GM21619 (cell line): Measurements from ENCODE around the gene CEP250.
A peak's percentile ranks its signal among the peaks of the same experiment; 100 is the strongest.
"Not testable (repeated sequence)": the region's sequence is repeated elsewhere in the genome, so short reads cannot be mapped to it uniquely, and the experiment has no call there.

Experiments used
- ATAC-seq: cut with Tn5 transposase; IDR thresholded peaks from one replicate; pipeline ENCODE4 v1.9.1; 2021; ENCODE audit not compliant: unreplicated experiment

The CEP250 gene

DNA sequence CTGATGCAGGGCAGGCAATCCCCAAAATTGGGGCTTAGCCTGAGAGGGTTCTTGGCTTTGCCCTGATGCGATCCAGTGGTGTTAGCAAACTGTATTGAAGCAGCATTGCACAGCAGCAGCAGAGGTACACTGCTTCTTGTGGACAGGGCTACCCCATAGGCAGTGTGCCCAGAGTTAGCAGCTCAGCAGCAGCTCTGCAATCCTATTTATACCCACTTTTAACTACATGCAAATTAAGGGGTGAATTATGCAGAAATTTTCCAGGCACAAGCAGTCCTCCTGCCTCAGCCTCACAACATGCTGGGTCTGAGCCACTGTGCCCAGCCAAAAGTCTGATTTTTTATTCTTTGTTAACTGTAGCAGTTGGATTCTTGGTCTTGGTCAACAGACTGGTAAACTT is 70.2 kb downstream of the CEP250 start:
- ATAC-seq = no peak

- ATAC-seq = no peak
Measured at GRCh38 chr20:35527122-35527769, 71.8 kb downstream of the CEP250 start.

DNA sequence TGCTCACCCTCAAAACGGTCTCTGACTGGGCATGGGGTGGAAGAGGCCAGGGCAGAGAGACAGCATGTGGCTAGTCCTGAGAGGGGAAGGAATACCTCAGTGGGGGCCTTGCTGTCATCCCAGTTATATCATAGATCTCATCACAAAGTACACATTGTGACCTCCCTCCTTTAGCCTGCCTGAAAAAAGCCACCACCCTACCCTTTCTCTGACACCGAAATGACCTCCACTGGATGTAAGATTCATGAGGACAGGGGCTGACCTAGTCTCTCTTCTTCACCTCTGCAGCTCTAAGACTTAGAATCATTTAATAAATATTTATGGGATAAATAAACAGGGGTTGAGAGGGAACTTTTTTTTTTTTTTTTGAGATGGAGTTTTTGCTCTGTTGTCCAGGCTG is 74.2 kb downstream of the CEP250 start, which contains the start of gene C20orf173:
Gene C20orf173, minus strand, starts transcription at position 101 of the 400 bp plus-strand sequence. CDS start 279 bp downstream, outside the sequence.
- ATAC-seq = no peak

DNA sequence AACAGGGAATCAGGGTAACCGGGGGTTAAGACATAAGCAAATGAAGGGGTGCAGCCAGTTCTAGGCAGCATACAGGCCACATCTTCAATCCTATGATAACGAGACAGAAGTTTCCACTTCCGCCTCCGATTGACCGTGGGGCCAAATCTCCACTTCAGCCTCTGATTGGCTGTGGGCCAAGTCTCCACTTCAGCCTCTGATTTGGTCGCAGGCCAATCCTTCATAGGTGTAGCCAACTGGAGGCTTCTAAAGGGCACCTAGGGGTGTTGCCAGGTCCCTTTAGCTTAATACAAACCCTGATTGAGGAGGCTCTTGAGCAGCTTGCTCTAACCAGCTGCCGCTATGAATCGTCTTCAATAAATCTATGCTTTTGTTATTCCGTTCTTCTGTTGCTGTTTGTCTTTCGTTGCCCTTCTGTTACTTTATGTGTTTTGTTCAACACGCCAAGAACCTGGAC is 84.4 kb downstream of the CEP250 start:
- no peak for ATAC-seq

DNA sequence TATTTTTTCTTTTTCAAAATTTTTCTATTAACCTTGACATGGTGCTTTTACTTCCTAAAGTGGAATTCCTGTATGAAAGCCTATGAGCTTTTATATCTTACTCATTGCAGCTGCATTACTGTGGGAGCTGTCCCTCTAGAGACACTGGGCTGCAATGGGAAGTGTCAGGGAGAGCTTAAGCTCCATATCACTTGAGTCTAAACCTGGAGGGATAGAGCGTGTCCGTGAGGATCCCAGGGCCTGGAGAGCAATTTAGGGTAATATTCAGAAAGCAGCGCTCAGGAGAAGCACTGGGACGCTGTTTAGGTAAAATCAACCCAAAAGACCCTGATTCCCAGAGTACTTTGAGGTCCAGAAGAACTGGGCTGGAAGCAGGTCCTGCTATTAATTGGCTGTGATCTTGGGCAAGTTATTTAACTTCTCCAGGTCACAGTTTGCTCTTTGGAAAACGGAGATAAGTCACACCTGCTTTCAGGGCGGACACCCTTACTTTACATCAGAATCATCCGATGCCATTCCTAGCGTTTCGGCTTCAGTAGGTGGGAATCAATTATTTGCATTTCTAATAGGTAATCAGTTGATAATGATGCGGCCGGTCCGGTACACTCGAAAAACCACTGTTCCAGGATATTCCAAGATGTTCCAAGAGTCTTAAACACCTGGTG is 85.9 kb downstream of the CEP250 start:
- no peak for ATAC-seq

- peak; percentile 86 for ATAC-seq
Measured at GRCh38 chr20:35541783-35542662, 86.6 kb downstream of the CEP250 start, which contains the start of gene ERGIC3. Gene ERGIC3, plus strand, starts transcription at chr20:35542078. Its CDS starts 20 bp downstream, at chr20:35542098.

DNA sequence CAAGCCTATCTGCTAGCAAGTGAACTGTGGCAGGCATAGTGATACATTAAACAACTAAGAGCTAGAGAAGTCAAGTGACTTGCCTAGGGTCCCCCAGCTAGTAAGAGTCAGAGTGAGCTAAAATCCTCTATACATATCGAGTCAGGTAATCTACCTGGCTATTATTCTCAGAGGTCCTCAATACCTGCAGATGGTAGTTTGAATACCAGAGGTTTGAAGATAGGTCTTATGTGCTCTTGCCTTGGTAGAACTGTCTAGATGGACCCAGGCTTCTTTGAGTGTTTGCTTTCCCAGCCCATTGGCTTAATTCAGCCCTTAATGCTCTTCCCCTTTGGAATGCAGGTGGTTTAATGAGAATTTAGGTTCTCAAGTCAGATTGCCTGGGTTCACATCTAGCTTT is 87.6 kb downstream of the CEP250 start:
- no peak for ATAC-seq

GRCh38 chr20:35544436-35544835 is 89.0 kb downstream of the CEP250 start:
- ATAC-seq = no peak

DNA sequence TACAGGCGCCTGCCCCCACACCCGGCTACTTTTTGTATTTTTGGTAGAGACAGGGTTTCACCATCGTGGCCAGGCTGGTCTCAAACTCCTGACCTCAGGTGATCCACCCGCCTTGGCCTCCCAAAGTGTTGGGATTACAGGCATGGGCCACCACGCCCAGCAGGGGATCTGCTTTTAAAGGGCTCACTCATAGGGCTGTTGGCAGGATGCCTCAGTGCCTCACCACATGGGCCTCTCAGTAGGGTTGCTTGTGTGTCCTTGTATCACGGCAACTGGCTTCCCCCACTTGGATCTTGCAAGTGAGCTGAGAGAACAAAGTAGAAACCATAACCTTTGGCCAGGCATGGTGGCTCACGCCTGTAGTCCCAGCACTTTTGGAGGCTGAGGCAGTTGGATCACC is 89.5 kb downstream of the CEP250 start:
- not testable (repeated sequence) for ATAC-seq

- ATAC-seq = no peak
Measured at GRCh38 chr20:35546127-35546526, 90.7 kb downstream of the CEP250 start.

DNA sequence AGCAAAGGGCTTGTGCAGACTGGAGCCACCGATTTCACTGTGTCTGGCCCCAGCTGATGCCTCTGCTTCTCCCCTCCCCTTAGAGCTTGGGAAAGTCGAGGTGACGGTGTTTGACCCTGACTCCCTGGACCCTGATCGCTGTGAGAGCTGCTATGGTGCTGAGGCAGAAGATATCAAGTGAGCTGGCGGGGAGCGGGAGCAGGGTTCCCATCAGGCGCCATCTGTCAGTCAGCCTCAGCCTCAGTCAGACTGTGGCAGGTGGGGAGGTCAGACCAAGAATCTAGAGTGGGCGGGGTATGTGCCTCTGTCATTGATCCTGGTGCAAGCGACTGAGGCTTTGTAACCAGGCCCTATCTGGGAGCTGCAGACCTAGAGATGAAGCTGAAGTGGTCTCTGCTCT is 91.9 kb downstream of the CEP250 start:
- ATAC-seq = no peak

GRCh38 chr20:35551503-35551902 is 96.1 kb downstream of the CEP250 start:
- no peak for ATAC-seq

- ATAC-seq = no peak
Measured at GRCh38 chr20:35552914-35553313, 97.5 kb downstream of the CEP250 start.

DNA sequence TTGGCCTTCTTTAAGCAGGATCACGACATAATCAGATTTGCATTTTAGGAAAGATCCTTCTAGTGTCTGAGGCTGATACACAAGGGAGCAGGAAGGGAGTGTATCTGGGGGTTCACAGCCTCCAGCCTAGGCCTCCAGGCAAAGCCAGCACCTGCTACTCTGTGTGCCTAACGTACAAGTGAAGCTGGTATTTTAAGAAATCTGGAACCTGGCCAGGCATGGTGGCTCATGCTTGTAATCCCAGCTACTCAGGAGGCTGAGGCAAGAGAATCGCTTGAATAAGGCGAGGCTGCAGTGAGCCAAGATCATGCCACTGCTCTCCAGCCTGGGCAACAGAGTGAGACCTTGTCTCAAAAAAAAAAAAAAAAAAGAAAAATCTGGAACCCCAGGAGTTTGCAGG is 100.1 kb downstream of the CEP250 start:
- ATAC-seq = not testable (repeated sequence)

- no peak for ATAC-seq
Measured at GRCh38 chr20:35555951-35556645, 100.7 kb downstream of the CEP250 start.

DNA sequence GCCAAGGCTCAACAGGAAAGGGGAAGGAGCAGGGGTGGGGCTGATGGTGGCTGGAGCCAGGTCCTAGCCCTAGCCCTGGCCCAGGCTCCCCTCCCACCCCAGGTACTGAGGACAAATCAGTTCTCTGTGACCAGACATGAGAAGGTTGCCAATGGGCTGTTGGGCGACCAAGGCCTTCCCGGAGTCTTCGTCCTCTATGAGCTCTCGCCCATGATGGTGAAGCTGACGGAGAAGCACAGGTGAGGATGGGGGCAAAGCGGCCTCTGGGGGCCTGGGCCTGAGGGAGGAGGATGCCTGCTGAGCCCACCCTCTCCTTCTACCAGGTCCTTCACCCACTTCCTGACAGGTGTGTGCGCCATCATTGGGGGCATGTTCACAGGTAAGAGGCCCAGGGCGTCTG is 101.5 kb downstream of the CEP250 start:
- no peak for ATAC-seq

DNA sequence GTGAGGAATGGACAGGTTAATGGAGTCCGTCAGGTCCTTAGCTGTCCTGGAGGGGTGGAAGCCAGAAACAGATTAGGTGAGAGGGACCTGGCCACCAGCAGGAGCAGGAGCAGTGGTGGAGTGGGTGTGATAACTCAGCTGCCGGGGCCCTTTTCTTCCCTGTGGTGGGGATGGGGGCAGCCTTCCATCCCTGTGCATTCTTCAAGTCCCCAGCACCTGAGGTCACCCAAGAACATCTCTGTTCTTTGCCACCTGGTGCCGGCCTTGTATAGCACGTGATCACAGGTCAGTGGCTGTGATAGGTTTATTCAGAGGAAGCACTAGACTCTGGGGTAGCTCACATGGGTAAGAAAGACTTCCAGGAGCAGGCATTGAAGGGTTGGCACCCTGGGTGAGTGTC is 103.1 kb downstream of the CEP250 start:
- ATAC-seq = no peak

- no peak for ATAC-seq
Measured at GRCh38 chr20:35559042-35559693, 103.8 kb downstream of the CEP250 start.

DNA sequence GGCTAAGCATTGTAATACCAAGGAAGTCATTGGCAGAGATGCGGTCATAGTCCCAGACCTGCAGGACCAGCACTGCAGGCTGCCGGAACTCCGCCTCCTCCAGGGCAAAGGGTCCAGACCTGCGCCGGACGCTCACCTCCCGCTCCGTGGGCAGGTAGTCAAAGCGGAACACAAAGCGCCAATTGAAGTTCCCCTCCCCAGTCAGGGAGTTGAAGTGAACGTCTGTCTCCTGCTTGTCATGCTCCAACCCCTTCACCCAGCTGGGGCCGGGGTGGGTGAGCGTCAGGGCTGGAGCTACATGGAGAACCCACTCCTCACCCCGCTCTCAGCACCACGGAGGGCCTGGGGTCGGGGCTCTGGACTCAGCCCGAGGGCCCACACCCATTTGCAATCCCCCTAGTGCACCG is 104.7 kb downstream of the CEP250 start:
- no peak for ATAC-seq

DNA sequence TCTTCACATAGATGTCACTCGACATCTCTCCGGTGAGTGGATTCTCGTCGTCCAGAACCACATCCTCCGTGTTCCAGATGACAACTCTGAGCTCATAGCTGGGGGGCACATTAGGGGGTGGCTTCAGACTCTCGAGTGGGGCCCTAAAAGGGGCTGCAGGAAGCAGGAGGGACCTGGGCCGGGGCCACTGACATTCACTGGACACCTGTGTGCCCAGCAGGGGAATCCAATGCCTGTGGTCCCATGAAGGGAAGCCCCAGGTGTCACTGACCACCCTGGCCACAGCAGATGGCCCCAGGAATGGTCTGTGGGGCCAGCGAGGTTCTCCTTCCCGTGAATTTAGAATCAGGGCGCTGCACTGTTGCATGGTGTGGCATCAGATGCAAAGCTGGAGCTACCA is 105.1 kb downstream of the CEP250 start:
- no peak for ATAC-seq
